ENCODE results near the gene SPEF1.

SPEF1 gene

GRCh38 chr20:3804781-3805180 lies 23.5 kb upstream of the SPEF1 start:
- H3K27me3 ChIP-seq (ENCODE audit: control insufficient read depth in 3 of 3, insufficient read depth in 3 of 3, low read depth in 1 of 3, low read length in 3 of 3) = no peaks in the 10 kb centered on the region
- no peak overlapping the region for H3K9ac ChIP-seq (ENCODE audit: low read depth, low read length, poor library complexity)
- no peak overlapping the region for H4K8ac ChIP-seq (ENCODE audit: low read depth, low read length)
- DNase-seq (ENCODE audit: low spot score) = no peak
- no peak overlapping the region for H3K4me2 ChIP-seq (ENCODE audit: insufficient read depth, low read length, poor library complexity, severe bottlenecking)
- no CpG with 5 or more reads among the region's 11 CpGs for WGBS, 2 donors (ENCODE audit: extremely low coverage in 2 of 2, insufficient read length in 2 of 2, insufficient replicate concordance in 1 of 2)
- no peak overlapping the region for H2AFZ ChIP-seq (ENCODE audit: low read length)
- H3K4ac ChIP-seq (ENCODE audit: low read length) = no peak overlapping the region
- no peak overlapping the region for H4K91ac ChIP-seq (ENCODE audit: low read depth, low read length, poor library complexity)
- H2BK120ac ChIP-seq (ENCODE audit: low read depth, low read length) = no peak overlapping the region
- no peaks in the 10 kb centered on the region for H3K9me3 ChIP-seq (replicated peaks in 1 of 2; ENCODE audit: control insufficient read depth in 2 of 2, insufficient read depth in 1 of 2, low read depth in 1 of 2, low read length in 2 of 2)
- H3K79me1 ChIP-seq (ENCODE audit: low read depth, low read length) = peaks cover 3% of the 10 kb centered on the region
- peak overlapping the region; percentile 15 for H3K18ac ChIP-seq (ENCODE audit: low read length)
- H2AK5ac ChIP-seq (ENCODE audit: low read depth, low read length) = no peak overlapping the region
- no peak overlapping the region for H2BK5ac ChIP-seq (ENCODE audit: low read length)
- H2BK12ac ChIP-seq (ENCODE audit: low read length) = no peak overlapping the region
- H3K4me3 ChIP-seq (ENCODE audit: low read length in 2 of 2) = peak overlapping the region in 1 of 2 donors; percentile 28
- no peak overlapping the region for H3K14ac ChIP-seq (ENCODE audit: low read length)
- H2BK15ac ChIP-seq (ENCODE audit: low read length) = no peak overlapping the region
- peaks cover 10 to 16% of the 10 kb centered on the region in 2 donors for H3K4me1 ChIP-seq (ENCODE audit: control insufficient read depth in 2 of 2, insufficient read depth in 1 of 2, low read depth in 1 of 2, low read length in 2 of 2)
- no peak overlapping the region for H3K23ac ChIP-seq (ENCODE audit: low read depth, low read length, poor library complexity)
- H3K36me3 ChIP-seq (replicated peaks in 1 of 2; ENCODE audit: control insufficient read depth in 2 of 2, insufficient read depth in 2 of 2, low read length in 2 of 2) = peaks cover 26 to 59% of the 10 kb centered on the region in 2 donors
- H3K27ac ChIP-seq (replicated peaks; ENCODE audit: low read length) = no peak overlapping the region

- peaks cover 13 to 20% of the 10 kb centered on the region in 2 donors for H3K4me1 ChIP-seq (ENCODE audit: control insufficient read depth in 2 of 2, insufficient read depth in 1 of 2, low read depth in 1 of 2, low read length in 2 of 2)
- H2BK12ac ChIP-seq (ENCODE audit: low read length) = no peak overlapping the region
- H2AFZ ChIP-seq (ENCODE audit: low read length) = no peak overlapping the region
- H3K27ac ChIP-seq (replicated peaks; ENCODE audit: low read length) = no peak overlapping the region
- no peak overlapping the region for H4K8ac ChIP-seq (ENCODE audit: low read depth, low read length)
- no peak overlapping the region for H4K91ac ChIP-seq (ENCODE audit: low read depth, low read length, poor library complexity)
- H3K9me3 ChIP-seq (replicated peaks in 1 of 2; ENCODE audit: control insufficient read depth in 2 of 2, insufficient read depth in 1 of 2, low read depth in 1 of 2, low read length in 2 of 2) = no peaks in the 10 kb centered on the region
- H3K4me2 ChIP-seq (ENCODE audit: insufficient read depth, low read length, poor library complexity, severe bottlenecking) = no peak overlapping the region
- H3K9ac ChIP-seq (ENCODE audit: low read depth, low read length, poor library complexity) = no peak overlapping the region
- H2BK5ac ChIP-seq (ENCODE audit: low read length) = no peak overlapping the region
- H2BK120ac ChIP-seq (ENCODE audit: low read depth, low read length) = no peak overlapping the region
- no peak overlapping the region for H3K4me3 ChIP-seq (ENCODE audit: low read length in 2 of 2)
- H3K36me3 ChIP-seq (replicated peaks in 1 of 2; ENCODE audit: control insufficient read depth in 2 of 2, insufficient read depth in 2 of 2, low read length in 2 of 2) = peaks cover 26 to 59% of the 10 kb centered on the region in 2 donors
- no peak for DNase-seq (ENCODE audit: low spot score)
- H2BK15ac ChIP-seq (ENCODE audit: low read length) = no peak overlapping the region
- no peaks in the 10 kb centered on the region for H3K27me3 ChIP-seq (ENCODE audit: control insufficient read depth in 3 of 3, insufficient read depth in 3 of 3, low read depth in 1 of 3, low read length in 3 of 3)
- H3K14ac ChIP-seq (ENCODE audit: low read length) = no peak overlapping the region
- peaks cover 3% of the 10 kb centered on the region for H3K79me1 ChIP-seq (ENCODE audit: low read depth, low read length)
- no peak overlapping the region for H3K18ac ChIP-seq (ENCODE audit: low read length)
- H3K23ac ChIP-seq (ENCODE audit: low read depth, low read length, poor library complexity) = peak overlapping the region; percentile 52
- no peak overlapping the region for H3K4ac ChIP-seq (ENCODE audit: low read length)
- whole genome bisulfite sequencing, 2 donors (ENCODE audit: extremely low coverage in 2 of 2, insufficient read length in 2 of 2, insufficient replicate concordance in 1 of 2) = no CpG with 5 or more reads among the region's 11 CpGs
- no peak overlapping the region for H2AK5ac ChIP-seq (ENCODE audit: low read depth, low read length)
These were observed 23.1 kb upstream of the SPEF1 start for GRCh38 chr20:3804254-3804751.

GRCh38 chr20:3803854-3804253 lies 22.6 kb upstream of the SPEF1 start:
- no peak overlapping the region for H4K8ac ChIP-seq (ENCODE audit: low read depth, low read length)
- H3K9ac ChIP-seq (ENCODE audit: low read depth, low read length, poor library complexity) = no peak overlapping the region
- no peak overlapping the region for H2AK5ac ChIP-seq (ENCODE audit: low read depth, low read length)
- H3K36me3 ChIP-seq (replicated peaks in 1 of 2; ENCODE audit: control insufficient read depth in 2 of 2, insufficient read depth in 2 of 2, low read length in 2 of 2) = peaks cover 26 to 59% of the 10 kb centered on the region in 2 donors
- no peak overlapping the region for H3K18ac ChIP-seq (ENCODE audit: low read length)
- H3K9me3 ChIP-seq (replicated peaks in 1 of 2; ENCODE audit: control insufficient read depth in 2 of 2, insufficient read depth in 1 of 2, low read depth in 1 of 2, low read length in 2 of 2) = no peaks in the 10 kb centered on the region
- H2BK15ac ChIP-seq (ENCODE audit: low read length) = no peak overlapping the region
- H3K4me3 ChIP-seq (ENCODE audit: low read length in 2 of 2) = no peak overlapping the region
- H3K27me3 ChIP-seq (ENCODE audit: control insufficient read depth in 3 of 3, insufficient read depth in 3 of 3, low read depth in 1 of 3, low read length in 3 of 3) = no peaks in the 10 kb centered on the region
- H4K91ac ChIP-seq (ENCODE audit: low read depth, low read length, poor library complexity) = no peak overlapping the region
- WGBS, 2 donors (ENCODE audit: extremely low coverage in 2 of 2, insufficient read length in 2 of 2, insufficient replicate concordance in 1 of 2) = no CpG with 5 or more reads among the region's 6 CpGs
- no peak overlapping the region for H3K14ac ChIP-seq (ENCODE audit: low read length)
- no peak overlapping the region for H2BK120ac ChIP-seq (ENCODE audit: low read depth, low read length)
- no peak overlapping the region for H2BK12ac ChIP-seq (ENCODE audit: low read length)
- no peak overlapping the region for H3K4me2 ChIP-seq (ENCODE audit: insufficient read depth, low read length, poor library complexity, severe bottlenecking)
- H2BK5ac ChIP-seq (ENCODE audit: low read length) = no peak overlapping the region
- no peak overlapping the region for H2AFZ ChIP-seq (ENCODE audit: low read length)
- peaks cover 3% of the 10 kb centered on the region for H3K79me1 ChIP-seq (ENCODE audit: low read depth, low read length)
- no peak overlapping the region for H3K4ac ChIP-seq (ENCODE audit: low read length)
- peaks cover 18 to 24% of the 10 kb centered on the region in 2 donors for H3K4me1 ChIP-seq (ENCODE audit: control insufficient read depth in 2 of 2, insufficient read depth in 1 of 2, low read depth in 1 of 2, low read length in 2 of 2)
- DNase-seq (ENCODE audit: low spot score) = no peak
- no peak overlapping the region for H3K23ac ChIP-seq (ENCODE audit: low read depth, low read length, poor library complexity)
- no peak overlapping the region for H3K27ac ChIP-seq (replicated peaks; ENCODE audit: low read length)

- Histone ChIP-seq H2AFZ (ENCODE audit: low read length) (no peak overlapping the region), H3K18ac (ENCODE audit: low read length) (no peak overlapping the region), H2BK120ac (ENCODE audit: low read depth, low read length) (no peak overlapping the region), H3K9ac (ENCODE audit: low read depth, low read length, poor library complexity) (no peak overlapping the region), H4K91ac (ENCODE audit: low read depth, low read length, poor library complexity) (no peak overlapping the region), H3K9me3 (replicated peaks in 1 of 2; ENCODE audit: control insufficient read depth in 2 of 2, insufficient read depth in 1 of 2, low read depth in 1 of 2, low read length in 2 of 2) (no peaks in the 10 kb centered on the region), H3K4me1 (ENCODE audit: control insufficient read depth in 2 of 2, insufficient read depth in 1 of 2, low read depth in 1 of 2, low read length in 2 of 2) (peaks cover 23 to 26% of the 10 kb centered on the region in 2 donors), H3K14ac (ENCODE audit: low read length) (no peak overlapping the region), H3K23ac (ENCODE audit: low read depth, low read length, poor library complexity) (no peak overlapping the region), H2AK5ac (ENCODE audit: low read depth, low read length) (no peak overlapping the region), H3K36me3 (replicated peaks in 1 of 2; ENCODE audit: control insufficient read depth in 2 of 2, insufficient read depth in 2 of 2, low read length in 2 of 2) (peaks cover 26 to 59% of the 10 kb centered on the region in 2 donors), H2BK15ac (ENCODE audit: low read length) (no peak overlapping the region), H2BK5ac (ENCODE audit: low read length) (no peak overlapping the region), H3K4me2 (ENCODE audit: insufficient read depth, low read length, poor library complexity, severe bottlenecking) (no peak overlapping the region), H3K4ac (ENCODE audit: low read length) (no peak overlapping the region), H2BK12ac (ENCODE audit: low read length) (no peak overlapping the region), H3K79me1 (ENCODE audit: low read depth, low read length) (peaks cover 3% of the 10 kb centered on the region), H3K27ac (replicated peaks; ENCODE audit: low read length) (no peak overlapping the region), H4K8ac (ENCODE audit: low read depth, low read length) (no peak overlapping the region), H3K27me3 (ENCODE audit: control insufficient read depth in 3 of 3, insufficient read depth in 3 of 3, low read depth in 1 of 3, low read length in 3 of 3) (no peaks in the 10 kb centered on the region), H3K4me3 (ENCODE audit: low read length in 2 of 2) (no peak overlapping the region)
- no peak for DNase-seq (ENCODE audit: low spot score)
- no CpG with 5 or more reads among the region's 14 CpGs for WGBS, 2 donors (ENCODE audit: extremely low coverage in 2 of 2, insufficient read length in 2 of 2, insufficient replicate concordance in 1 of 2)
These were observed 22.0 kb upstream of the SPEF1 start for GRCh38 chr20:3803289-3803688.
